ENCODE measurements around the gene RAB6D.
"Not testable (repeated sequence)": the region's sequence is repeated elsewhere in the genome, so short reads cannot be mapped to it uniquely, and the experiment has no call there.

RAB6D gene

GRCh38 chr2:131365452-131365851 lies 1.5 kb upstream of the RAB6D start:
- no peak for DNase-seq (ENCODE audit: low read depth)

GRCh38 chr2:131363213-131363612 lies 755 bp downstream of the RAB6D start:
- DNase-seq (ENCODE audit: low read depth): not testable (repeated sequence)

GRCh38 chr2:131361773-131362172 lies 2.2 kb downstream of the RAB6D start:
- DNase-seq (ENCODE audit: low read depth): not testable (repeated sequence)

- DNase-seq (ENCODE audit: low read depth): not testable (repeated sequence)
Measured at GRCh38 chr2:131353167-131353697, 10.7 kb downstream of the RAB6D start.

- DNase-seq (ENCODE audit: low read depth): no peak
Measured at GRCh38 chr2:131349021-131349420, 14.9 kb downstream of the RAB6D start.

- DNase-seq (ENCODE audit: low read depth): not testable (repeated sequence)
Measured at GRCh38 chr2:131347035-131347434, 16.9 kb downstream of the RAB6D start.

GRCh38 chr2:131339307-131339706 lies 24.7 kb downstream of the RAB6D start:
- DNase-seq (ENCODE audit: low read depth): not testable (repeated sequence)

- peak; percentile 0 for DNase-seq (ENCODE audit: low read depth)
Measured at GRCh38 chr2:131335319-131335718, 28.6 kb downstream of the RAB6D start.

- not testable (repeated sequence) for DNase-seq (ENCODE audit: low read depth)
Measured at GRCh38 chr2:131332709-131333108, 31.3 kb downstream of the RAB6D start.

GRCh38 chr2:131331000-131331399 lies 33.0 kb downstream of the RAB6D start:
- not testable (repeated sequence) for DNase-seq (ENCODE audit: low read depth)

GRCh38 chr2:131322209-131322608 lies 41.8 kb downstream of the RAB6D start:
- DNase-seq (ENCODE audit: low read depth): no peak

- not testable (repeated sequence) for DNase-seq (ENCODE audit: low read depth)
Measured at GRCh38 chr2:131321344-131321743, 42.6 kb downstream of the RAB6D start.

GRCh38 chr2:131311001-131311400 lies 53.0 kb downstream of the RAB6D start:
- DNase-seq (ENCODE audit: low read depth): not testable (repeated sequence)
